SKM-1 treated with dmso at 0.1 percent for 144 hours (cell line): ENCODE data around the gene FHDC1.
A peak's percentile ranks its signal among the peaks of the same experiment; 100 is the strongest.

Experiments
- DNase-seq: peaks from one replicate; lab custom pipeline; 2025; ENCODE audit not compliant: unreplicated experiment; lab: John Stamatoyannopoulos, UW

FHDC1 gene

GRCh38 chr4:153001626-153002025, 65.5 kb downstream of the FHDC1 start:
- DNase-seq = no peak

GRCh38 chr4:153002110-153002509, 66.0 kb downstream of the FHDC1 start:
- DNase-seq = no peak

- no peak for DNase-seq
These were observed 68.1 kb downstream of the FHDC1 start for GRCh38 chr4:153004081-153004850.

- DNase-seq = no peak
These were observed 69.8 kb downstream of the FHDC1 start for GRCh38 chr4:153005899-153006381.

- no peak for DNase-seq
These were observed 72.6 kb downstream of the FHDC1 start for GRCh38 chr4:153008578-153009199.

GRCh38 chr4:153010146-153010545, 74.0 kb downstream of the FHDC1 start:
- DNase-seq = peak; percentile 13

GRCh38 chr4:153013202-153013977, 77.3 kb downstream of the FHDC1 start:
- no peak for DNase-seq

- DNase-seq = no peak
These were observed 78.3 kb downstream of the FHDC1 start for GRCh38 chr4:153014460-153014859.

- no peak for DNase-seq
These were observed 80.5 kb downstream of the FHDC1 start for GRCh38 chr4:153016592-153016991.

- no peak for DNase-seq
These were observed 81.9 kb downstream of the FHDC1 start for GRCh38 chr4:153018031-153018430.

GRCh38 chr4:153018684-153019083, 82.6 kb downstream of the FHDC1 start:
- DNase-seq = no peak

GRCh38 chr4:153019906-153020305, 83.8 kb downstream of the FHDC1 start:
- no peak for DNase-seq

GRCh38 chr4:153020457-153020856, 84.3 kb downstream of the FHDC1 start:
- DNase-seq = no peak

GRCh38 chr4:153021276-153021675, 85.2 kb downstream of the FHDC1 start:
- DNase-seq = no peak

GRCh38 chr4:153022241-153022715, 86.2 kb downstream of the FHDC1 start:
- DNase-seq = no peak

- DNase-seq = no peak
These were observed 87.0 kb downstream of the FHDC1 start for GRCh38 chr4:153023139-153023538.

GRCh38 chr4:153023692-153024394, 87.7 kb downstream of the FHDC1 start:
- DNase-seq = no peak

GRCh38 chr4:153024466-153024865, 88.3 kb downstream of the FHDC1 start:
- no peak for DNase-seq

GRCh38 chr4:153025406-153025805, 89.3 kb downstream of the FHDC1 start:
- DNase-seq = no peak

GRCh38 chr4:153026591-153027346, 90.6 kb downstream of the FHDC1 start:
- no peak for DNase-seq
